ENCODE measurements around the gene EVPL.
"Not testable (repeated sequence)": the region's sequence is repeated elsewhere in the genome, so short reads cannot be mapped to it uniquely, and the experiment has no call there.

The EVPL gene

DNA sequence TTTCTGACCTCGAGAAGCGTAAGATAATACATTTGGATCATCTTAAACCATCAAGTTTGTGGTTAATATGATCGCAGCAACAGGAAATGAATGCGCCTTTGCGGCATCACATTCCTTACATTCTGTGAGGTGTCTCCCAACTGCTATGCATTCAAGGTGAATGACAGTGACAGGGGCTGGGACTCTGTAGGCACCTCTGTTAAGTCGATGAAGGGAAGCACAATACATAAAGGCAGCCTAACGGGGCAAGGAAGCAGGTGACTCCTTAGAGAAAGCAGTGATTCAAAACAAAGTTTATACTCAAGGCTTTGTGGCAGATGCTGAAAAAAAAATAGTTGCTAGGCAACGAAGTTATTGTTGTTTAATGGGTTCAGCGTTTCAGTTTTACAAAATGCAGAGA is 21.6 kb upstream of the EVPL start:
- in situ Hi-C loops (cut with MboI; ENCODE audit: low sequenced_read_pairs) = no loop called here

DNA sequence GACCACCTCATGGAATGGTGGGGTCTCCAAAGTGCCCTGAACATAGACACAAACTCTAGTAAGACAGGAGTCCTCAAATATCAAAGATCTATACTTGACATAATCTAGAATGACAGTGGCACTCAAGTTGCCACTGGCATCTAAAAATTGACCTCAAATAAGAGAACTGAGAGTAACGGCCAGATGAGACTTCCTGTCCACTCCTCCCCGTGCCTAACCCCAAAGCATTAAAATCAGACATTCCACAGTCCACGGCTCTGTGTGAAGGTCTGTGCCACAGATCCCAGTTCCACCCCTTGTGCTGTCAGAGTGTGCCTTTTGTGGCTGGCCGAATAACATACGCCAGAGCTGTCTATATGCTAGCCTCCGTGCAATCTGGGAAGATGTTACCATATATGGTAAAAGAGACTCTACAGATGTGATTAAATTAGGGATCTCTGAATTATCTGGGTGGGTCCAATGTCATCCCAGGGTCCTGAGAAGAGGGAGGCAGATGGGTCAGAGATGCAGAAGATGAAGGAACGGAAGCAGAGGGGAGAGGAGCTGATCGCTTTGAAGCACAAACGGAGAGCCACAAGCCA is 21.0 kb upstream of the EVPL start:
- in situ Hi-C loops (cut with MboI; ENCODE audit: low sequenced_read_pairs) = no loop called here

DNA sequence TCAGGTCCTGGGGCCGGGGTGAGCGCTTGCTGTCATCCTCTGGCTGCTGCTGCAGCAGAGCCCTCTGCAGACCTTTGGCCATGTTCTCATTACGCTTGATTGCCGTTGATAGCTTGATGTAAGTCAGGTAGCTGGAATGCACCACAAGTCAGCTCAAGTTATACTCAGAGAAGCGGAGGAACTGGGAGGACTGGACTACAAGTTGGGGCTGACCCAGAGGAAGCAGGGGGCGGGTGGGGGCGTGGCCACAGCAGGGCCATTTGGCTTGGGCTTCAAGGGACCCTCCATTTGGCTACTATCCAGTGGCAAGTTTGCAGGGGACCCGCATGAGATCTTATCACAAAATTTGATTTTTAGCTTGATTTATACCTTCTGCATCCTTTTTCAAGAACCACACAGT is 19.0 kb upstream of the EVPL start:
- in situ Hi-C loops (cut with MboI; ENCODE audit: low sequenced_read_pairs) = no loop called here

DNA sequence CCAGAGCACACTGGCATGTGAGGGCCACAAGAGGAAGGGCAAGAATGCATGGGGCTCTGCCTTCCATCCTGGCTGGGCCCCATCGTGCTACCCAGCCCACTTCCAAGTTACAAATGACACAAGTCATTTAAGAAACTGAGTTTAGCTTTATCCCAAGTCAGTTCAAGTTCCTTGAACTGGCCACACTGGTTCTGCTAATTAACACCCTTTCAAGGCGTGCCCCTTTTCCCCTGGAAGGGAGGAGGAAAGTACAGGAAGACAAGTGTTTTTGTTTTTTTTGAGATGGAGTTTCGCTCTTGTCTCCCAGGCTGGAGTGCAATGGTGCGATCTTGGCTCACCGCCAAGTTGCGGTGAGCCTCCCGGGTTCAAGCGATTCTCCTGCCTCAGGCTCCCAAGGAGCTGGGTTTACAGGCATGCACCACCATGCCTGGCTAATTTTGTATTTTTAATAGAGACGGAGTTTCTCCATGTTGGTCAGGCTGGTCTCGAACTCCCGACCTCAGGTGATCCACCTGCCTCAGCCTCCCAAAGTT is 17.4 kb upstream of the EVPL start:
- in situ Hi-C loops (cut with MboI; ENCODE audit: low sequenced_read_pairs) = not testable (repeated sequence)

DNA sequence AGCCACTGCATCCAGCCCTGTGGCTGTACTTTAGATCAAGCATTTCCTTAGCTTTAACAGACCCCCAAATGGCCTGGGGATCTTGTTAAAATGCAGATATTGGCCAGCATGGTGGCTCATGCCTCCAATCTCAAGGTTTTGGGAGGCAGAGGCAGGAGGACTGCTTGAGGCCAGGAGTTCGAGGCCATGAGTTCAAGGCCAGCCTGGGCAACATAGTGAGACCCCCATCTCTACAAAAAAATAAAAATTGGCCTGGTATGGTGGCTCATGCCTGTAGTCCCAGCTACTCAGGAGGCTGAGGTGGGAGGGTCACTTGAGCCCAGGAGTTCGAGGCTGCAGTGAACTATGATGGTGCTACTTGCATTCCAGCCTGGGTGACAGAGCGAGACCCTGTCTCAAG is 15.8 kb upstream of the EVPL start:
- in situ Hi-C loops (cut with MboI; ENCODE audit: low sequenced_read_pairs) = not testable (repeated sequence)

DNA sequence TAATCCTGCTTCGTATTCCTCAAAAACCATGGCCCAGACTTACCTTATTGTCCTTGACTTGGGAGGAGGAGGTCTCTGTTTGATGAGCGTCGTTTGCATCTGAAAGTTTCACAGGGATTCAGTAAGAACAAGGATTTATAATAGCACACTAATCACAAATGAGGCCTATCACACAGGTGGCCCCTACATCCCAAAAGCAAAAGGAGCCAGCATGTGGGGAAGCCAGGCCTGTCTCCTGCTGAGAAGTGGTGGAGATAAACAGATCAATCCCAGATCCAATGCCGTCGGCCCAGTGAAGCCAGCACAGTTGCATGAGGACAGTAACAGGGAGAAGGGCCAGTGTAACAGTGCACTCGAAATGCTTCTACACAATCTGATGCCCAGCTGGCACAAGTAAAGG is 13.3 kb upstream of the EVPL start:
- in situ Hi-C loops (cut with MboI; ENCODE audit: low sequenced_read_pairs) = no loop called here

DNA sequence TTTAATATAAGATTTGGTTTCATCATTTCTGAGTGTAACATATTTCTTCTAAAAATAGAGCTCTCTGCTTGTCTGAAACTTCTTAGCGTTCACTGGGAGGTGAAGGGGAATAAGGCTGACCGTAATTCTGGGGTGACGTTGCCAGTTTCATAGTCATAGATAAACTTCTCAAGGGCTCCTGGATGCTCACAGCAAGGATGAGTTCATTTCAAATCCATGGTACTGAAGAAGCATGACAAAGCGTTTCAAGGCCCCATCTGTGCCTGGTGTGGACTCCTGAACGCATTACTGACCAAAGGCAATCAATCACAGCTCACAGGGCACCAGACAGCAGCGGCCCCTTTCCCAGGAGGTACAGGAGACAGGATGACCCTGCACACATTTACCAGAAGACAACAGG is 12.0 kb upstream of the EVPL start:
- in situ Hi-C loops (cut with MboI; ENCODE audit: low sequenced_read_pairs) = no loop called here

DNA sequence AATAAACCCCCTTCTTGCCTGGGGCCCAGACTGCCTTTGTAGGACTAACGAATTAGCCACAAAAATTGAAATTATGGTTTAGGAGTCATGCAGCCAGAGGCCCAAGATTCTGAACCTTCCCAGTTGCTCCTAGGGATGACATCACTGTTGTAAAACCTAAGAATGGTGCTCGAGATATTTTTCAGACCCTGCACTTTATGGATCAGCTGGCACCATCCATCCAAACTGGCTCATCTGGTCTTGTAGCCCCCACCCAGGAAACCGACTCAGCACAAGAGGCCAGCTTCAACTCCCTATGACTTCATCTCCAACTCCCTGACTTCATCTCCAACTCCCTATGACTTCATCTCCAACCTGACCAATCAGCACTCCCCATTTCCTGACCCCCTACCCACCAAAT is 10.9 kb upstream of the EVPL start:
- in situ Hi-C loops (cut with MboI; ENCODE audit: low sequenced_read_pairs) = no loop called here

DNA sequence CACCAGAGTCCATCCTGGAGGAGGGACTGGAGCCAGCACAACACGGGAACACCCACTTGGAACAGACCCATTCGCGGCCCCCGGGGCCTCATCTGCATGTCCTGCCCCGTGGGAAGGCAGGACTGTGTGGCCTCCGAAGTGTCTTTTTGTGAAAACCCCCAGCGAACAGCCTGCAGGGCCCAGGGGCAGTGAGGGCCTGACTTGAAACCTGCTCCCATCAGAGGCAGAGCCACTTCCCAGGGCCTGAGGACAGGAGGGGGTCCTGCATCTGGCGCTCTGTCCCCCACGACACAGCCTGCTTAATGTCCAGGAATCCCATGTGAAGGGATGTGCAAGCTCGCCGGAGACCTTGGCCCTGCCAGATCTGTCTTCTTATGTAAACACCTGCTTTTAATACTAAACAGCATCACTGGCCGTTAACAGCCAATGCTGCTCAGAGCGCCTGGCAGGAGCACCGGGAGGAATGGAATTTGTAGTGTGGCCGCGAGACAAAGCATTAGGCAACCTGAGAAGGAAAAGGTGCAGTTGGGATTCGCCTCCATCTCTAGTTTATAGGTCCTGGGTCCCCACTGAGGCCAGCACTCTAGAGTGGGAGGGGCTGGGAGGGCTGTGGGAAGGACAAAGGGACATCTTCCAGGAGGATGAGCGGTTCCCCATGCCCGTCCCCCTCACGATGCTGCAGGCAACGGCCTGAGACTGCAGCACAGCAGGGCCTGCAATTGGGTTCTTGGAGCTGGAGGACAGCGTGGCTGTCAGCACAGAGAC is 9.6 kb upstream of the EVPL start:
- in situ Hi-C loops (cut with MboI; ENCODE audit: low sequenced_read_pairs) = no loop called here

DNA sequence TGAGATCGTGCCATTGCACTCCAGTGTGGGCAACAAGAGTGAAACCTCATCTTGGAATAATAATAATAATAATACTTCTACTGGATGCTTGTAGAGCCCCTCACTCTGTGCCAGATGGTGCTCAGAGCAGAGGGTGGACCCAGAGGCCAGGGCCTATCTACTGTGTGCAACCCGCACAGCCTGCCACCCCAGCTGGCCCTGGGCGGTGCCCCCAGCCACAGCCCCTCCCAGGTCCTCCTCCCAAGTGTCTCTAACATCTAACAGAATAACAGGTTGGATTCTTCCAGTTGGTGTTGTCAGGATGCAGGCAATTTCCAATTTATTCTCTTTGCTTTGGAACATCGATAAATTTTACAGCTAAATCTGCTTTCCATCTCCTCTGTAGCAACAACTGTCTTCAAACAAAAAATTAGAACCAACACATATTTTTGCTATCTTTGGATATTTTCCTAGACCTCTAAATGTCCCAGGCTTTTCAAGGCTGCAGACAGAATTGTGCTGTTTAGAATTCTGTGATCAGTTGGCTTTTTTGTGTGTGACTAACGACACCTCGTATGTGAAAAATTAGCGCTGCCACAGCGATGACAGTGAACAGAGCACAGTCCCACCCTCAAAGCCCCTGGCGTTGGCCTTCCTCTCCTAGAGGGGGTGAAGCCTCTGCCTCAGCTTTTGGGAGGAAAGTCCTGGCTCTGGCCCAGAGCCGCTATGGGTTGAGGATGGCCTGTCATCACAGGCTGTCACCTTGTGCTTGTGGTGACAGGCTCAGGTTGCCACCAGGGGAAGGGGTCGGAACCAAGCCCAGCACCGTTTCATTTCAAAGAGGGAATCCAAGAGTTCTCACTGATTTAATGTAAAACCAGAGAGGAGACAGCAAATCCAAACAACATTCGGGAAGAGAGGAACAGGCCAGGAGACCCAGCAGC is 7.6 kb upstream of the EVPL start:
- in situ Hi-C loops (cut with MboI; ENCODE audit: low sequenced_read_pairs) = no loop called here

DNA sequence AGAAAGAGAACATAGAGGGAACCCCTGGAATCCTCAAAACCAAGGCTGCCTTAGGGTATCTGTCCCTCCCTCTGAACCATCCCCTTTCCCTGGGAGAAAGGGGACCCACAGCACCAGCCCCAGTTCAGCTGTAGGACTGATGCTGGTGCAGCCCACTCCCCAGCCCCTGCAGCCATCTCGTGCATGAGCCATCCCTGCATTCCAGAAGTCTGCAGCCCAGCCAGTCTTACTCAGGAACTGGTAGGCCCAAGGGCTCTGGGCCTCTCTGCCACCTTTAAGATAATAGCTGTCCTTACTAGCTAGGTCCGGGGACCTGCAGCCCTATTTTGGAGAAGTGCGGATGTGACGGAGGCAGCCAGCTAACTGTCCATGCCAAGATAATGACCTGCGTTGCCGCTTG is 6.0 kb upstream of the EVPL start:
- in situ Hi-C loops (cut with MboI; ENCODE audit: low sequenced_read_pairs) = no loop called here

DNA sequence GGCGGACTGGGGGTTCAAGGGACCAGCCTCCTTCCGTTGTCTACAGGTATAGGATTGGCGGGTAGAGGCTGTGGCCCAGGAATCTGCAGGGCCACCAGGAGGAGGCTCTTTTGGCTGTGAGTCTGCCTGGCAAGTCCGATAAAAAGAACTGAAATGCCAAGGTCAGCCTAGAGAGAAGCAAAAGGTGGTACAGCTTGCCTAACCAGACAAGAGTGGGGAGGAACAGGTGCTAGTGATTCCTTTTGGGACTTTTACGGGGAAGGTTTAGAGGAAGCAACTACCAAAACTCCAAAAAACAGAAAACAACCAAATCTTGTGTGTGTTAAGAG is 5.6 kb upstream of the EVPL start:
- in situ Hi-C loops (cut with MboI; ENCODE audit: low sequenced_read_pairs) = no loop called here

DNA sequence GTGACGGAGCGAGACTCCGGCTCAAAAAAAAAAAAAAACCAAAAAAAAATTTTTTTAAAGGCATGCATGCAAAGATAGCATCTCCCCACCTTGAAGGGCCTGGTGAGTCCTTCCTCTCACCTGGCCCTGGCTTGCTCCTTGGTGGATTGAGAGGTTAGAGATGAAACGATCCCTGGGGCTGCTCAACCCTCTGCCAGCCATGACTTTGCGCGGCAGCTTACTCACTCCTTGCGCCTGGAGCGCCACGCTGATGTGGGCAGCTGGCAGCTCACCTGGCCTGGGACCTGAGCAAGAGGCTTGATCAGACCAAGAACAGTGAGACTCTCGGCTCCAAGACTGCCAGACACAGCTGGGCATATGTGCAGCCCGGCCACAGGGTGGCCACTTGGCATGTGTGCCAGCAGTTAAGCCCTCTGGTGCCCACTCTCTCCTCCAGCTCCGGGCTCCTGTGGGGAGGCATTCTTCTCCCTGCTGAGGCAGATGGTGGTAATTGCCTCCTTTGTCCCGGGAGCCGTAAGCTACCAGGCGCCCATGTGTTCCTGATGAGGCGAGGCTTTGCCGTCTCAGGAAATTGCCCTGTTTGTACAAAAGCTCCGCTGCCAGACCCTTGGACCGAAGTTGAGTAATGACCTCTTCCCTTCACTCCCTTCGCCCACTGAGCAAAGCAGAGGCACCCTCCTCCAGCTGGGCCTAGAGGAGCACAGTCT is 5.1 kb upstream of the EVPL start:
- in situ Hi-C loops (cut with MboI; ENCODE audit: low sequenced_read_pairs) = no loop called here

DNA sequence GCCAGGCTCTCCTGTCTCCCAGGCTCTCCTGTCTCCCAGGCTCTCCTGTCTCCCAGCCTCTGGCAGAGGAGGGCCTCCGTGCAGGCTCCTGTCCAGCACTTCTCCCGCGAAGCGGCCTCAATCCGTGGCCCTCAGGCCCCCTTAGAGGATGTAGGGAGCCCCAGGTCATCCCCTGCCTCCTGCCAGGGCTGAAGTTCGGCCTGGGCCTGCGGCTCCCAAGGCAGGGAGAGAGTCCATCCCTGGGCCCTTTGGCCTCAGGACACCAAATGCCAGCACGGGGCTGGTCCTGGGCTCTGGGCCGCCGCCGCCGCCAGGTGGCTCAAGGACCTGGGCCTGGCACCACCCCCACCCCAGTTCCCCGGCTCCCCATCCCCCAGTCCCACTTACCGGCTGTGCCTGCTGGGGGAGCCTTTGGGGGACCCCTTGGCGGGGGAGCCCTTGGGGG is 370 bp downstream of the EVPL start:
- in situ Hi-C loops (cut with MboI; ENCODE audit: low sequenced_read_pairs) = no loop called here

DNA sequence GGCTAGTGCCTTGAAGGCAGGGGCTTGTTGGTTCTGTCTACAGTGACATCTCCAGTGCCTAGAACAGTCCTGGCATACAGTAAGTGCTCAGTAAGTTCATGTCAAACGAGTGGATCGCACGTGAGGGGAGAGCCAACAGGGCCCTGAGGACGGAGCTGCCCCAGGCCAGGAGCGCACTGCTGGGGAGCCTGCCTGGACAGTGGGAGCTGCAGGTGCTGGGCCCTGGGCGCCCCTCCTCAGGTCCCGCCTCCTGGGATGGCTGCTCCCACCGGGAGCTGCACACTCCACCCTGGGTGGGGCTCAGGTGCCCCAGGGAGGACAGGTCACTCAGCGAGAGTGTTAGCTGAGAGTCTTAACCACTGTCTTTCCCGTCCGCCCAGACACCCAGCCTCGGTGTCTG is 1.8 kb downstream of the EVPL start:
- in situ Hi-C loops (cut with MboI; ENCODE audit: low sequenced_read_pairs) = no loop called here

DNA sequence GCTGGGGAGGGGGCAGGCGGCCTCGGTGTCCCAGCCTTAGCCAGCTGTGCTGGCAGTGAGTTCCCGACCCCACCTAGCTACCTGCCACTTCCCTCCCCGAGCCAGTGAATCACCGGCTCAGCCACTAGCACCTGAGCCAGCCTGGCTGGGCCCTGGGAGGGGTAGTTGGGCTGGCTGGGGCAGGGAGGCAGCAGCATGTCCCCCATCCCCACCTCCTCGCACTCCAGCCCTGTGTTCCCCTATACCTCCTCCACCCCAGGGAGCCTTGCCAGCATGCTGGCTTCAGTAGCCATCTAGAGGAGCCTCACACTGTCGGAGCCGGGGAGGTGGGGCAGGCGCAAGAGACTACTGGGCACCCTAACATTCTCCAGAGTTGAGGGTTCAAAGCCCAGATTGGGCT is 2.8 kb downstream of the EVPL start:
- in situ Hi-C loops (cut with MboI; ENCODE audit: low sequenced_read_pairs) = no loop called here

DNA sequence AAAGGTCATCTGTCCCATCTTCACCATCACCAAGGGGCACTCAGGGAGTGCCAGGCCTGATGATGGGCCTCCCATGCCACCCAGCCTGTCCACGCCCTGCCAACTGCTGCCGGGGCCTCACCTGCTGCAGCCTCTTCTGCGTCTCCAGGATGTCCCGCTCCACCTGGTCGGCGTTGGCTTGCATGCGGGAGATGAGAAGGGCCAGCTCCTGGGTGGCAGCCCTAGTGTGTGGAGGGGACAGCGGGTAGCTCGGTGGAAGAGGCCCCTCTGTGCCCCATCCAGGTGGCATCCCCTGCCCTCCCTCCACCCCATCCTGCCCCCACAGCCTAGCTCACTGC is 3.2 kb downstream of the EVPL start:
- in situ Hi-C loops (cut with MboI; ENCODE audit: low sequenced_read_pairs) = no loop called here

DNA sequence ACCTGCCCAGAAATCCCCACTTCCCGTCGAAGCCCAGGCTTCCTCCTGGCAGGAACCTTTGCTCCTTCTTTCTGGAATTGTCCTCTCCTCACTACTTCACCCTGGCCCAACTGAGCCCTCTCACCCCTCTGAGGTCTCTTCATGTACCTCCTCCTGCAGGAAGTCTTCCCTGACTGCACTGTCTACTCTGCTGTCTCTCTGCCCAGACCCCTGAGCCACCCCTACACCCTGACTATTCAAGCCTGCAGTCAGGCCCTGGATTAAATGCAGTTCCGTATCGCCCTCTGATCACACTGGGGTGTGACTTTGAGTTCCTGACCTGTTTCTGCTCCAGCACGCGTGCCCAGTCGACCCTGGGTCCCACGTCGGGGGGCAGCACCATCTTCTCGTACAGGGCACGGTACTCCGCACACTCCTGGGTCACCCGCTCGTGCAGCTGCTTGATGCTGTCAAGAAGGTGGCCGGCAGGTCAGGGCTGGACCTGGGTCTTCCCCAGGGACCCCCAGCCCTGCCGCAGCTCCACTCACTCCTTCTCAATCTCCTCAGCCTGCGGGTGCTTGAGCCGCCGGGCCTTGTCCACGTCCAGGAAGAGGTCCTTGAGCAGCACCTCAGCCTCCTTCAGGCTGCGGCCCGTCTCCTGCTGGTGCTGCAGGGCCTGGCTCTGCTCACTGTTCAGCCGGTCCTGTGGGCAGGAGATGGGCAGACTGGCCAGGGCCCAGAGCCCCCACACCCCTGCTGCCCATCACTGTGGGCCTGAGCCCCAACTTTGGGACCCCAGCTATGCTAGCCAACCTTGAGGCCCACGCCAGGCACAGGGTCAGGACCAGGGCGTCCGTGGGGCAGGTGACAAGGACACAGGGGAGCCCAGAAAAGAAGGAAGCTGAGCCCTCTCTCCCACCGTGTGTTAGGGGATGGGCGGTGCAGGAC is 3.9 kb downstream of the EVPL start:
- in situ Hi-C loops (cut with MboI; ENCODE audit: low sequenced_read_pairs) = no loop called here

DNA sequence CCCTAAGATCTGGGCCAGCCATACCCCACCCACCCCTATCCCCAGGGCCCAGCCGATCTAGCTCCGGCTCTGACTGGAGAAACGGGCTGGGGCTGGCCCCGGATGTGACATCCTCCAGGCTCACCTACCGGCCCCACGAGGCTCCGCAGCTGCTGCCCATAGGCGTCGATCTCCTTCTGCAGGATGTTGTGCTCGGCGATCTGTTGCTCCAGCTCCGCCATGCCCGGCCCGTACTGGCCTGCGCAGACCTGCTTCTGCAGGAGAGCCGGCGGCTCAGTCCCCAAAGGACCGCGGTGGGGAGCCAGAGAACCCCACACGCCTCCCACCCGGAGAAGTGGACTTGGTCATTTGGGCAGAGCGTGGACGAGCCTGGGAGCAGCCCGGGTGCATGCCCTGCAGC is 4.8 kb downstream of the EVPL start:
- in situ Hi-C loops (cut with MboI; ENCODE audit: low sequenced_read_pairs) = no loop called here

DNA sequence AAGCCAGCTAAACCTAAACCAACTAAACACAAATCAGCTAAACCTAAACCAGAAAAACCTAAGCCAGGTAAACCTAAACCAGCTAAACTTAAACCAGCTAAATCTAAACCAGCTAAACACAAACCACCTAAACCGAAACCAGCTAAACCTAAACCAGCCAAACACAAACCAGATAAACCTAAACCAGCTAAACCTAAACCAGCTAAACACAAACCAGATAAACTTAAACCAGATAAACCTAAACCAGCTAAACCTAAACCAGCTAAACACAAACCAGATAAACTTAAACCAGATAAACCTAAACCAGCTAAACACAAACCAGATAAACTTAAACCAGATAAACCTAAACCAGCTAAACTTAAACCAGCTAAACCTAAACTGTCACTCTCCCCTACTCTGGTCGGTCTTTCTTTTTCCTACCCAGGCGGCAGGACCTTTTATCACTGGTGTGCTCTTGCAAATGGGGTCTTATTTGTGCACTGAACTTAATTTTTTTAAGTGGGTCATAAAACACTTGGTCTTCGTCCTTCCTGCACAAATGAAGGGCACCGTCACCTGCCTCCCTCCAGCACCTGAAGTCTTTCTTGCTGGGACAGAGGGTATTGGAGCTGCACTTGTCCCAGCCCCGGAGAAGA is 7.2 kb downstream of the EVPL start:
- in situ Hi-C loops (cut with MboI; ENCODE audit: low sequenced_read_pairs) = loop anchor here (10.0 kb wide), 1 partner anchor 275 kb away; no protein-coding TSS in a partner anchor
